Measurements from ENCODE around the gene IFT20.

The IFT20 gene

GRCh38 chr17:28334666-28335200, 539 bp downstream of the IFT20 start:
- DNase-seq, result no peak

- no peak for DNase-seq
These were observed 1.1 kb downstream of the IFT20 start for GRCh38 chr17:28334171-28334570.

GRCh38 chr17:28333083-28333746, 2.1 kb downstream of the IFT20 start:
- no peak for DNase-seq

- no peak for DNase-seq
These were observed 3.3 kb downstream of the IFT20 start for GRCh38 chr17:28331891-28332420.

GRCh38 chr17:28330671-28331070, 4.6 kb downstream of the IFT20 start:
- DNase-seq, result no peak

GRCh38 chr17:28328325-28328724, 6.9 kb downstream of the IFT20 start:
- DNase-seq, result no peak

- no peak for DNase-seq
These were observed 7.6 kb downstream of the IFT20 start for GRCh38 chr17:28327709-28328108.

GRCh38 chr17:28327031-28327607, 8.2 kb downstream of the IFT20 start:
- DNase-seq, result no peak

GRCh38 chr17:28326114-28326513, 9.2 kb downstream of the IFT20 start:
- DNase-seq, result no peak

- no peak for DNase-seq
These were observed 10.1 kb downstream of the IFT20 start for GRCh38 chr17:28325211-28325610.

- no peak for DNase-seq
These were observed 10.5 kb downstream of the IFT20 start for GRCh38 chr17:28324781-28325180.

- no peak for DNase-seq
These were observed 11.0 kb downstream of the IFT20 start for GRCh38 chr17:28324267-28324745.

GRCh38 chr17:28320215-28321061, 14.8 kb downstream of the IFT20 start:
- DNase-seq, result no peak

GRCh38 chr17:28319598-28319935, 15.7 kb downstream of the IFT20 start:
- no peak for DNase-seq

GRCh38 chr17:28318759-28319597, 16.3 kb downstream of the IFT20 start, which contains the start of gene TMEM97:
TSS of gene TMEM97 (plus strand) at chr17:28319200. CDS start at chr17:28319240, 40 bp downstream.
- peak; percentile 96 for DNase-seq

- no peak for DNase-seq
These were observed 17.1 kb downstream of the IFT20 start for GRCh38 chr17:28317966-28318758.

GRCh38 chr17:28317099-28317965, 17.9 kb downstream of the IFT20 start:
- no peak for DNase-seq

GRCh38 chr17:28315846-28316705, 19.2 kb downstream of the IFT20 start:
- DNase-seq, result no peak

- no peak for DNase-seq
These were observed 21.4 kb downstream of the IFT20 start for GRCh38 chr17:28313841-28314240.

Data from fibroblast of skin of right biceps (primary cell).